ENCODE data around the gene PSMC4.

- TF ChIP-seq CTCF (IDR thresholded peaks at IDR 0.05): no peak
- TF ChIP-seq POLR2AphosphoS5 (IDR thresholded peaks at IDR 0.05): peak; percentile 47 to 81 (median 76)
- TF ChIP-seq POLR2A (IDR thresholded peaks at IDR 0.05): peak; percentile 87
These were observed 36.2 kb upstream of the PSMC4 start, which contains the start of gene FCGBP for GRCh38 chr19:39934584-39935363.
